ENCODE data around the gene PHF24.

PHF24 gene

DNA sequence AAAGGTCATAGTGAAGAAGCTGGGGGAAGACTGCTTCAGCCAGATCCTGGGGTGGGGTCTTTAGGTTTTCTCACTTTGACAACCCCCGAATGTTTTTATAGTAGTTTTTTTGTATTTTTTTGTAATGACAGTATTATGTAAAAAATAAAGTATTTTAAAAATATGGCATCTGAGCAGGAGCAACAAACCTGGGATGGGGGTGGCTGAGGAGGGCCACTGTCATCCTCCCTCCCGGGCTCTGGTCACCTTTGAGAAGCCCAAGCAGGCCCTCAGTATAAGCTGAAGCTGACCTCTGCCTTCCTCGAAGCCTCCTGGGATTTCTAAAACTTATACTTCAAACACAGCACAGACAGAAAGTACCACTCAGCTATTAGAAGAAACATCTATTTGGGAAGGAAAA lies 40.2 kb downstream of the PHF24 start:
- Mint-ChIP-seq H3K36me3 (ENCODE audit: low read depth) (peaks cover 12% of the 10 kb centered on the region), H3K9me3 (no peaks in the 10 kb centered on the region)

DNA sequence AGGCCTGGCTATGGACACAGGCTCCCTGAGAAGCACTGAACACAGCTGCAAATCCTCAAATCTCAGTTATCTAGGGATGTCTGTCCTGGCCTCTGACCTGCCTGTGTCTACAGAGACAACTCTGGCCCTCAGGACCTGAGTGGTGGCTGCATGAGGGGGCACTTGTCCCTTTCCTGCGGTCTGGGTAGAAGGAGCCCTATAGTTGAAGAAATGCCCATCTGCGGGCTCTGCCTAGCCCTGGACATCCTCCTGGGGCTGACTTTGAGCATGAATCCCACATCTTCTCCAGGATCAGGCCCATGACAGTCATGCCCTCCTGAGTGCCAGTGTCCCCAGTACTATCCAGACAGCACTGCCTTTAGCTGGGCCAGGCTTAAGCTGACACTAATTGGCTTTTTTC lies 41.5 kb downstream of the PHF24 start:
- Mint-ChIP-seq H3K4me3 (no peak overlapping the region), H3K27me3 (ENCODE audit: low read depth, poor library complexity) (peaks cover 2% of the 10 kb centered on the region), H3K36me3 (ENCODE audit: low read depth) (peaks cover 12% of the 10 kb centered on the region), H3K27ac (no peak overlapping the region), H3K4me1 (peaks cover 42% of the 10 kb centered on the region), H3K9me3 (no peaks in the 10 kb centered on the region)
- DNase-seq = no peak
- TF ChIP-seq, protein P1, sequence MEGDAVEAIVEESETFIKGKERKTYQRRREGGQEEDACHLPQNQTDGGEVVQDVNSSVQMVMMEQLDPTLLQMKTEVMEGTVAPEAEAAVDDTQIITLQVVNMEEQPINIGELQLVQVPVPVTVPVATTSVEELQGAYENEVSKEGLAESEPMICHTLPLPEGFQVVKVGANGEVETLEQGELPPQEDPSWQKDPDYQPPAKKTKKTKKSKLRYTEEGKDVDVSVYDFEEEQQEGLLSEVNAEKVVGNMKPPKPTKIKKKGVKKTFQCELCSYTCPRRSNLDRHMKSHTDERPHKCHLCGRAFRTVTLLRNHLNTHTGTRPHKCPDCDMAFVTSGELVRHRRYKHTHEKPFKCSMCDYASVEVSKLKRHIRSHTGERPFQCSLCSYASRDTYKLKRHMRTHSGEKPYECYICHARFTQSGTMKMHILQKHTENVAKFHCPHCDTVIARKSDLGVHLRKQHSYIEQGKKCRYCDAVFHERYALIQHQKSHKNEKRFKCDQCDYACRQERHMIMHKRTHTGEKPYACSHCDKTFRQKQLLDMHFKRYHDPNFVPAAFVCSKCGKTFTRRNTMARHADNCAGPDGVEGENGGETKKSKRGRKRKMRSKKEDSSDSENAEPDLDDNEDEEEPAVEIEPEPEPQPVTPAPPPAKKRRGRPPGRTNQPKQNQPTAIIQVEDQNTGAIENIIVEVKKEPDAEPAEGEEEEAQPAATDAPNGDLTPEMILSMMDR (IDR thresholded peaks at IDR 0.05) = no peak

More for the DNA sequence above, 40.2 kb downstream of the PHF24 start:
- Mint-ChIP-seq H3K4me1 (peaks cover 55% of the 10 kb centered on the region), H3K4me3 (no peak overlapping the region), H3K27ac (peak overlapping the region; percentile 71), H3K27me3 (ENCODE audit: low read depth, poor library complexity) (peaks cover 5% of the 10 kb centered on the region)
- DNase-seq = no peak
- TF ChIP-seq, protein P1 (IDR thresholded peaks at IDR 0.05) = no peak

DNA sequence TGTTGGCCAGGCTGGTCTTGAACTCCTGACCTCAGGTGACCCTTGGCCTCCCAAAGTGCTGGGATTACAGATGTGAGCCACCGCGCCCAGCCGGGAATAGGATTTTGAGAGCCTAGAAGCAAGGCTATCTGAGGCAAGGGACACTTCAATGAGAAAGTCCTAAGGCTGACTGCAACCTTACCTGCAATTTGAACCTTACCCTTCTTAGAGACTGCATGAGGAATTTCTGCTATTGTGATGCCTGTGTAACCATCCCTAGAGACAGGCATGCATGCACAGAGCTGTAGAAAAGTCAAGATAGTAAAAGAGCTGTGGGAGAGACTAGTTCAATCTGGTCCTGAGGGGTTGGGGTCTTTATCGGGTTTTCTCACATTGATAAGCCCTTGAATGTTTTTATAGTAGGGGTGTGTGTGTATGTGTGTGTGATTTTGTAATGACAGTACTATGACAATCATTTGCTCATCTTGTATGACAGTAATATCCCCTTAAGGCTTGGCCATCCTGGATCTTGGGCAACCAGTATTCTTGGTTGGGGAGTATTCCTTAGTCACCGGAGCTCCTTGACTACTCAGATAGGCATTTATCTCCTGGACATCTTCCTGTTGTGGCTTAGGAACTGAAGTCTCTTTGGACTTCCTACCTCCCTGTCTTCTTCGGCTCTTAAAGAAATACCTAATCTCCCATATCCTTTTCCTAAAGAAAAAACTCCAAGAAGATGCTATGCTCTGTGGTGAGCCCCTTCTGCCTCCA lies 42.6 kb downstream of the PHF24 start:
- Mint-ChIP-seq H3K4me3 (no peak overlapping the region), H3K27ac (no peak overlapping the region), H3K4me1 (peaks cover 40% of the 10 kb centered on the region), H3K36me3 (ENCODE audit: low read depth) (peaks cover 10% of the 10 kb centered on the region), H3K27me3 (ENCODE audit: low read depth, poor library complexity) (peaks cover 2% of the 10 kb centered on the region), H3K9me3 (no peaks in the 10 kb centered on the region)
- no peak for DNase-seq
- TF ChIP-seq, protein P1 (IDR thresholded peaks at IDR 0.05) = no peak

DNA sequence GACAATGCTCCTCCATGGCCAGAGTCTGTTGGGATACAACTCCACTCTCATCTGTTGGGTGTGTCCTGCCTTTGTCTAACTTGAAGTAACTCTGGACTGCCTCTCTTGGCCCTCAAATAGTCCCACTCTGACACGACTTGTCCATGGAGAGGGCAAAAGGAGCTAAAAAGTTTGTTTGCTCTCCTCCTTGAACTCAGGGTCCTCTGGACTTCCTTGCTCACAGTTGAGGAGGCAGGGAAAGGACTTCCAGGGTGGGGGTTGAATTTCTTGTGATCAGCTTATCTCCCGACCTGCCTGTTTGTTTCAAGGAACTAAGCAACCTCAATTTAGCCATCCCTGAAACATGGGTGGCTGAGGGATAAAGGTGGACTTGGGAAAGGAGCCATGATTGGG lies 43.2 kb downstream of the PHF24 start:
- Mint-ChIP-seq H3K9me3 (no peaks in the 10 kb centered on the region), H3K27me3 (ENCODE audit: low read depth, poor library complexity) (peaks cover 2% of the 10 kb centered on the region), H3K27ac (no peak overlapping the region), H3K4me1 (peaks cover 36% of the 10 kb centered on the region), H3K36me3 (ENCODE audit: low read depth) (peaks cover 7% of the 10 kb centered on the region), H3K4me3 (no peak overlapping the region)
- DNase-seq = no peak
- TF ChIP-seq, protein P1 (IDR thresholded peaks at IDR 0.05) = no peak

DNA sequence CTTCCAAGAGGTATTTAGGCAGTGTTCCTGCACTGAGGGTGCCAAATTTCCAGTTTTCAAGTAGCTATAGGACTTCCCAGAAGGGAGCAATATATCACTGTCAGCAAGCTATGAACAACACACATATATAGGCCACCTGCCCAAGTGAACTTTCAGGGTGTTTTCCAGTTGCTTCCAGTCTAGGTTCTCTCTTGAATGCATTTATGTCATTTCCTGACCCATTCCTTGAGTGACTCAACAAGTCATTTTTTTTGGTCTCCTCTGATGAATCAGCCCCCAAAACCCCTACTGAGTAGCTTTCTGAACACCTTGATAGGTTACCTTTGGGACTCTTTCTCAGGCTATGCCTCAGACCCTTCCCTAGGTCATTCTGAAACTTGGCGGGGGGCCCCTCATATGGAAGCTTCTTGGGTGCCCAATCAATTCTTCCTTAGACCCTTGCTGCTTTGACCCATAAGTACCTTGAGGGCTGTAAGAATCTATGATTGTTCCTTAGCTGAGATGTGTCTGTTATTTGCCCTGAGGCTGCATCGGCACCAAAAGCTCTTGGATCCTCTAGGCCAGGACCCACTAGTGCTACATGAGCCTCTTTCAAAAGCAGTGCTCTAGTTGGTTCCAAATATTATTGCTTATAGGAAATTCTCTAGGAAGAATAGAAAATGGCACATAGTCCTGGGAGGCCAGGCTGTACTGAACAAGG lies 43.9 kb downstream of the PHF24 start:
- H3K4me3 Mint-ChIP-seq = no peak overlapping the region
- no peaks in the 10 kb centered on the region for H3K9me3 Mint-ChIP-seq
- TF ChIP-seq, protein P1 (IDR thresholded peaks at IDR 0.05) = no peak
- peaks cover 3% of the 10 kb centered on the region for H3K36me3 Mint-ChIP-seq (ENCODE audit: low read depth)
- H3K4me1 Mint-ChIP-seq = peaks cover 29% of the 10 kb centered on the region
- H3K27ac Mint-ChIP-seq = no peak overlapping the region
- peaks cover 2% of the 10 kb centered on the region for H3K27me3 Mint-ChIP-seq (ENCODE audit: low read depth, poor library complexity)
- no peak for DNase-seq

Measured in nephron progenitor cell (in vitro differentiated cells).